Liver (tissue), 9 donors: ENCODE measurements around the gene KRTAP5-6. TPM values are rescaled to one million over a fixed set of nuclear protein-coding genes. Genes with fewer than 3 reads are reported as not detected.

ENCODE experiments used
- DNase-seq: peaks from one replicate; pipeline ENCODE4 v3.0.0-alpha.2; 2017; ENCODE audit warnings: low spot score
- H3K27ac ChIP-seq, 2 donors: one replicate each; pipeline ENCODE4 v1.7.0; 2013; ENCODE audit warnings: inconsistent platforms in 2 of 2, low read length in 2 of 2, control low read depth in 1 of 2, low read depth in 1 of 2, mild to moderate bottlenecking in 1 of 2
- H3K27me3 ChIP-seq, 4 donors: one replicate each; pipeline versions ENCODE4 v1.6.1 to v1.7.0; 2013; ENCODE audit warnings: low read length in 3 of 4, inconsistent platforms in 1 of 4, mild to moderate bottlenecking in 1 of 4, moderate library complexity in 1 of 4; ENCODE audit not compliant: control insufficient read depth in 4 of 4, insufficient read depth in 4 of 4
- H3K36me3 ChIP-seq, 4 donors: one replicate each; pipeline versions ENCODE4 v1.6.1 to v1.7.0; 2013; ENCODE audit warnings: low read length in 3 of 4, mild to moderate bottlenecking in 3 of 4, low read depth in 1 of 4, moderate library complexity in 1 of 4; ENCODE audit not compliant: control insufficient read depth in 4 of 4, insufficient read depth in 3 of 4
- H3K4me1 ChIP-seq, 4 donors: one replicate each; pipeline versions ENCODE4 v1.6.1 to v1.7.0; 2013; ENCODE audit warnings: low read length in 3 of 4, mild to moderate bottlenecking in 3 of 4, moderate library complexity in 1 of 4; ENCODE audit not compliant: control insufficient read depth in 4 of 4, insufficient read depth in 4 of 4
- H3K4me3 ChIP-seq, 3 donors: one replicate each; pipeline versions ENCODE4 v1.6.1 to v1.7.0; 2013; ENCODE audit warnings: low read length in 3 of 3, control low read depth in 1 of 3, low read depth in 1 of 3, mild to moderate bottlenecking in 1 of 3
- H3K9ac ChIP-seq, 2 donors: one replicate each; pipeline ENCODE4 v1.7.0; 2013; ENCODE audit warnings: low read length in 2 of 2, mild to moderate bottlenecking in 2 of 2, moderate library complexity in 2 of 2, control low read depth in 1 of 2, low read depth in 1 of 2
- H3K9me3 ChIP-seq, 4 donors: one replicate each; pipeline versions ENCODE4 v1.6.1 to v1.7.0; 2013; ENCODE audit warnings: low read length in 3 of 4; ENCODE audit not compliant: control insufficient read depth in 4 of 4
- ATF3 ChIP-seq: IDR thresholded peaks from 2 replicates; pipeline ENCODE4 v1.6.1; 2016; ENCODE audit warnings: antibody characterized with exemption
- CTCF ChIP-seq: fragments of 150-350 bp; IDR thresholded peaks from 2 replicates; pipeline ENCODE4 v1.5.1; 2017; ENCODE audit warnings: improper control_type of control experiment, low read depth, low read length; ENCODE audit not compliant: missing input control
- EGR1 ChIP-seq, 2 donors: IDR thresholded peaks; 2 replicates each; pipeline ENCODE4 v1.6.1; 2016 to 2018; ENCODE audit warnings: antibody characterized with exemption in 2 of 2, low read depth in 2 of 2
- FOXA2 ChIP-seq: IDR thresholded peaks from 2 replicates; pipeline ENCODE4 v1.6.1; 2016; ENCODE audit warnings: antibody characterized with exemption
- GABPA ChIP-seq, 2 donors: IDR thresholded peaks in 1 of 2; conservative IDR thresholded peaks in 1 of 2; 2 replicates each; pipeline ENCODE4 v1.6.1; 2016; ENCODE audit warnings: antibody characterized with exemption in 2 of 2, mild to moderate bottlenecking in 1 of 2, moderate library complexity in 1 of 2
- HNF4A ChIP-seq, 2 donors: conservative IDR thresholded peaks; 2 replicates each; pipeline ENCODE4 v1.6.1; 2016; ENCODE audit warnings: antibody characterized with exemption in 2 of 2, mild to moderate bottlenecking in 2 of 2
- HNF4G ChIP-seq: IDR thresholded peaks from 2 replicates; pipeline ENCODE4 v1.6.1; 2016; ENCODE audit warnings: antibody characterized with exemption
- JUND ChIP-seq, 2 donors: IDR thresholded peaks; 2 replicates each; pipeline ENCODE4 v1.6.1; 2016; ENCODE audit warnings: antibody characterized with exemption in 2 of 2
- MAX ChIP-seq: IDR thresholded peaks from 2 replicates; pipeline ENCODE4 v1.6.1; 2016; ENCODE audit warnings: antibody characterized with exemption
- RAD21 ChIP-seq, 2 donors: IDR thresholded peaks; 2 replicates each; pipeline ENCODE4 v1.6.1; 2016; ENCODE audit warnings: antibody characterized with exemption in 2 of 2, mild to moderate bottlenecking in 2 of 2
- RXRA ChIP-seq, 2 donors: IDR thresholded peaks; 2 replicates each; pipeline ENCODE4 v1.6.1; 2017 to 2018; ENCODE audit warnings: antibody characterized with exemption in 2 of 2, mild to moderate bottlenecking in 1 of 2
- SP1 ChIP-seq: IDR thresholded peaks from 2 replicates; pipeline ENCODE4 v1.6.1; 2018; ENCODE audit warnings: antibody characterized with exemption, mild to moderate bottlenecking
- TAF1 ChIP-seq: conservative IDR thresholded peaks from 2 replicates; pipeline ENCODE4 v1.6.1; 2016; ENCODE audit warnings: antibody characterized with exemption, mild to moderate bottlenecking
- YY1 ChIP-seq: IDR thresholded peaks from 2 replicates; pipeline ENCODE4 v1.6.1; 2016; ENCODE audit warnings: antibody characterized with exemption, mild to moderate bottlenecking
- ZBTB33 ChIP-seq: IDR thresholded peaks from 2 replicates; pipeline ENCODE4 v1.6.1; 2016; ENCODE audit warnings: antibody characterized with exemption
- WGBS: extraction: QIAGEN DNeasy Blood & Tissue Kit; methylation state at CpG from one replicate; pipeline ENCODE4 v1.1.7; 2013; 5-methylcytosine and 5-hydroxymethylcytosine counted together
- polyA plus RNA-seq, 2 donors: library from polyadenylated mRNA; stranded (reverse) in 1 of 2; unstranded in 1 of 2; fragments of 200-250 nt in 1 of 2; fragments of >200 nt in 1 of 2; fragmentation: Nextera tagmentation in 1 of 2; extraction: Ambion mirVana in 1 of 2; gene quantifications; one replicate each; pipeline versions ENCODE4 v1.2.1 to v1.2.3, GENCODE V29; 2013 to 2015
- total RNA-seq, 2 donors: library from RNA; depleted of rRNA; stranded (reverse); fragments of >200 nt; gene quantifications; one replicate each; pipeline ENCODE4 v1.2.3, GENCODE V29; 2014
- donor health status: healthy.
- donor health status: healthy.
- donor health status: healthy.
- donor health status: healthy.
- donor health status: healthy.

KRTAP5-6 gene
- total and polyA plus RNA-seq, 4 donors, result 0.84 to 1.2 TPM; not detected in 2

GRCh38 chr11:1727096-1727690 is 30.2 kb downstream of the KRTAP5-6 start:
- WGBS, result 68% methylated on average over 11 of the region's 11 CpGs
- Histone ChIP-seq H3K36me3 (no peaks in the 10 kb centered on the region), H3K4me1 (no peaks in the 10 kb centered on the region), H3K4me3 (no peak overlapping the region), H3K9ac (no peak overlapping the region), H3K27ac (no peak overlapping the region), H3K27me3 (peaks cover 0 to 6% (median 2%) of the 10 kb centered on the region in 4 donors), H3K9me3 (no peaks in the 10 kb centered on the region)
- no peak for DNase-seq
- TF ChIP-seq RAD21 (IDR thresholded peaks at IDR 0.05) (no peak), HNF4G (no peak), ATF3 (no peak), JUND (IDR thresholded peaks at IDR 0.05) (no peak), TAF1 (no peak), RXRA (IDR thresholded peaks at IDR 0.05) (no peak), SP1 (no peak), GABPA (IDR thresholded peaks at IDR 0.05 in 1 of 2, conservative IDR thresholded peaks at IDR 0.05 in 1 of 2) (no peak), YY1 (no peak)

GRCh38 chr11:1727861-1728260 is 30.9 kb downstream of the KRTAP5-6 start:
- Histone ChIP-seq H3K27ac (no peak overlapping the region), H3K27me3 (peaks cover 0 to 6% (median 2%) of the 10 kb centered on the region in 4 donors), H3K36me3 (no peaks in the 10 kb centered on the region), H3K9ac (no peak overlapping the region), H3K4me1 (no peaks in the 10 kb centered on the region), H3K9me3 (no peaks in the 10 kb centered on the region), H3K4me3 (no peak overlapping the region)
- no peak for TF ChIP-seq HNF4A (conservative IDR thresholded peaks at IDR 0.05)
- TF ChIP-seq MAX, result no peak
- TF ChIP-seq JUND (IDR thresholded peaks at IDR 0.05), result no peak
- TF ChIP-seq FOXA2, result no peak
- TF ChIP-seq EGR1 (IDR thresholded peaks at IDR 0.05; ENCODE audit: low read depth in 2 of 2), result no peak
- TF ChIP-seq RAD21 (IDR thresholded peaks at IDR 0.05), result no peak
- no peak for TF ChIP-seq RXRA (IDR thresholded peaks at IDR 0.05)
- TF ChIP-seq SP1, result no peak
- no peak for TF ChIP-seq YY1
- no peak for TF ChIP-seq CTCF
- no peak for TF ChIP-seq ZBTB33
- no peak for DNase-seq
- WGBS, result 84% methylated on average over 9 of the region's 9 CpGs
